DOHH2 (cell line): ENCODE data around the gene NFIA.

Experiments used
- CTCF ChIP-seq: fragments of 200-600 bp; sonication (generic); IDR thresholded peaks from one replicate; pipeline ENCODE4 v1.5.1; 2014; ENCODE audit warnings: antibody characterized with exemption, mild to moderate bottlenecking, low read depth, low read length; ENCODE audit not compliant: poor library complexity, severe bottlenecking
- EZH2phosphoT487 ChIP-seq: fragments of 200-600 bp; sonication (generic); IDR thresholded peaks from 2 replicates; pipeline ENCODE4 v1.6.1; 2017; ENCODE audit warnings: borderline replicate concordance, mild to moderate bottlenecking, antibody characterized with exemption, low read length, moderate library complexity, mixed read lengths

DNA sequence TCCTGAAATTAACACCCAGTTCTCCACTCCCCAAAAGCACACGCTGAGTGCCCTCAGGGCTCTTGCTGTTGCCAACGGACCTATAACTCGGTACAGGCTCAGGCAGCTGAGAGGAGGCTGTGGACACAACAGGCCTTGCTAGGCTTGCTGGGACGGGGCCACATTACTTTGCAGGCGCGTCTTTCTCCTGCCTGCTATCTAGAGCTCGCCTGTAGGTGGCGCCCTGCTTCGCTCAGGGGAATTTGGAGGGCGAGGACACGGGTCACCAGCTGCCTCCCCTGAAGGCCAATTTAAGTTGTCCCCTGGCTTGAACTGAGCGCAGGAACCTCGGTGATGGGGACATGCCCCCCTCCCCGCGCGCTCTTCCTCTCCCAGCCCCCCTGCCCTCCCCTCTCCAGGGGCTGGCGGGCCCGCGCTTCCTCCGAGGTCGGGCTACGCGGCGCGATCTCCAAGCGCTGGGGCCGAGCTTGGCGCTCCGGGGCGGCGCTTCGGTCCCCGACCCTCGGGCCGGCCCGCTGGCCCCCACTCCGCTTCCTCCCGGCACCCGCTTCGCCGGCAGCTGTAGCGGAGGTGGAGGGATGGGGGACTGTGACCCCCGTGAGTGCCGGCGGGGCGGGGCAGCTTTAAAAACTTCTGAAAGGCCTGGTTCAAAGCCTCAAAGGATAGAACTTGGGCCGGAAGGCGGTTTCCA is 32.4 kb upstream of the NFIA start:
- TF ChIP-seq CTCF = peak; percentile 92
- no peak; the same call in 1 of the 2 replicates for TF ChIP-seq EZH2phosphoT487
